IMR-90 (cell line): ENCODE results near the gene ZP3. TPM values are rescaled to one million over a fixed set of nuclear protein-coding genes. Genes with fewer than 3 reads are reported as not detected.

Experiments used
- ATAC-seq: fragments of 200-7000 bp; cut with Tn5 transposase; 2 replicates; pipeline ENCODE4 v1.9.1; 2020; ENCODE audit warnings: low read depth, mild to moderate bottlenecking, moderate library complexity
- BruUV-seq: library from RNA; stranded (reverse); fragments of 400-500 nt; replicated peaks from 2 replicates; lab custom pipeline; 2021; lab: Mats Ljungman, UMichigan
- CTCF ChIA-PET: fragments of 300-600 bp; formaldehyde crosslinking; extraction: SDS; loops from one replicate; lab custom pipeline; 2021; ENCODE audit warnings: antibody characterized with exemption; lab: Yijun Ruan, JAX
- POLR2A ChIA-PET: fragments of 300-600 bp; sonication (Branson Sonifier 250); formaldehyde crosslinking; loops from one replicate; lab custom pipeline; 2022; ENCODE audit warnings: antibody characterized with exemption; ENCODE audit not compliant: unreplicated experiment; lab: Charles Lee
- DNase-seq: peaks from one replicate; pipeline ENCODE4 v3.0.0; 2013
- H2AFZ ChIP-seq: replicated peaks from 2 replicates; pipeline ENCODE3; 2013; ENCODE audit warnings: low read length, mild to moderate bottlenecking; ENCODE audit not compliant: poor library complexity
- H2AK5ac ChIP-seq: 2 replicates; pipeline ENCODE4 v1.6.1; 2013; ENCODE audit warnings: low read depth, low read length, inconsistent platforms
- H2AK9ac ChIP-seq: replicated peaks from 2 replicates; pipeline ENCODE3; 2013; ENCODE audit warnings: mild to moderate bottlenecking, low read depth, low read length, moderate library complexity; ENCODE audit not compliant: poor library complexity
- H2BK120ac ChIP-seq: 2 replicates; pipeline ENCODE4 v1.6.1; 2013; ENCODE audit warnings: low read depth, low read length, inconsistent platforms
- H2BK15ac ChIP-seq: 3 replicates; pipeline ENCODE4 v1.6.1; 2013; ENCODE audit warnings: low read depth, low read length, inconsistent platforms
- H2BK20ac ChIP-seq: 2 replicates; pipeline ENCODE4 v1.6.1; 2013; ENCODE audit warnings: low read depth, mild to moderate bottlenecking, inconsistent platforms, low read length, moderate library complexity
- H2BK5ac ChIP-seq: 2 replicates; pipeline ENCODE4 v1.6.1; 2013; ENCODE audit warnings: mild to moderate bottlenecking, low read depth, low read length, inconsistent platforms; ENCODE audit not compliant: poor library complexity, severe bottlenecking
- H3K14ac ChIP-seq: replicated peaks from 2 replicates; pipeline ENCODE4 v1.6.1; 2013; ENCODE audit warnings: low read depth, low read length, inconsistent platforms
- H3K18ac ChIP-seq: 2 replicates; pipeline ENCODE4 v1.6.1; 2013; ENCODE audit warnings: low read depth, low read length, control low read depth
- H3K23ac ChIP-seq: 2 replicates; pipeline ENCODE4 v1.6.1; 2013; ENCODE audit warnings: low read depth, low read length, inconsistent platforms
- H3K27ac ChIP-seq: 2 replicates; pipeline ENCODE4 v1.5.1; 2013; ENCODE audit warnings: mild to moderate bottlenecking, control low read depth, low read length; ENCODE audit not compliant: insufficient read depth
- H3K27me3 ChIP-seq: 2 replicates; pipeline ENCODE4 v1.6.1; 2013; ENCODE audit warnings: low read length; ENCODE audit not compliant: control insufficient read depth, insufficient read depth
- H3K36me3 ChIP-seq: 2 replicates; pipeline ENCODE4 v1.6.1; 2013; ENCODE audit warnings: low read length, mixed read lengths; ENCODE audit not compliant: control insufficient read depth, insufficient read depth
- H3K4ac ChIP-seq: 2 replicates; pipeline ENCODE4 v1.6.1; 2013; ENCODE audit warnings: low read depth, low read length, inconsistent platforms
- H3K4me1 ChIP-seq: 2 replicates; pipeline ENCODE4 v1.6.1; 2013; ENCODE audit warnings: low read length, mixed read lengths; ENCODE audit not compliant: control insufficient read depth, insufficient read depth
- H3K4me2 ChIP-seq: 2 replicates; pipeline ENCODE4 v1.6.1; 2013; ENCODE audit warnings: low read depth, mild to moderate bottlenecking, control low read depth, low read length, moderate library complexity
- H3K4me3 ChIP-seq: 2 replicates; pipeline ENCODE4 v1.5.1; 2013; ENCODE audit warnings: low read depth, mild to moderate bottlenecking, control low read depth, low read length, moderate library complexity; ENCODE audit not compliant: insufficient read depth
- H3K56ac ChIP-seq: 2 replicates; pipeline ENCODE4 v1.6.1; 2013; ENCODE audit warnings: low read length, inconsistent platforms; ENCODE audit not compliant: insufficient read depth; ENCODE audit errors: extremely low read depth
- H3K79me1 ChIP-seq, 2 experiments: 2 replicates each; pipeline ENCODE4 v1.6.1; 2013; ENCODE audit warnings: low read length in 2 of 2, inconsistent platforms in 1 of 2, low read depth in 1 of 2
- H3K9ac ChIP-seq: 2 replicates; pipeline ENCODE4 v1.6.1; 2013; ENCODE audit warnings: low read depth, low read length, control low read depth
- H3K9me1 ChIP-seq: 2 replicates; pipeline ENCODE4 v1.6.1; 2013; ENCODE audit warnings: low read length, inconsistent platforms; ENCODE audit not compliant: insufficient read depth
- H3K9me3 ChIP-seq: 2 replicates; pipeline ENCODE4 v1.6.1; 2013; ENCODE audit warnings: low read length; ENCODE audit not compliant: control insufficient read depth, insufficient read depth
- H4K20me1 ChIP-seq: 2 replicates; pipeline ENCODE4 v1.6.1; 2013; ENCODE audit warnings: low read length, inconsistent platforms; ENCODE audit not compliant: insufficient read depth
- H4K5ac ChIP-seq: 2 replicates; pipeline ENCODE4 v1.6.1; 2013; ENCODE audit warnings: mild to moderate bottlenecking, low read depth, low read length, control low read depth
- H4K8ac ChIP-seq, 2 experiments: 2 replicates each; pipeline ENCODE4 v1.6.1; 2013; ENCODE audit warnings: low read depth in 2 of 2, low read length in 2 of 2, control low read depth in 1 of 2, inconsistent platforms in 1 of 2
- H4K91ac ChIP-seq: 2 replicates; pipeline ENCODE4 v1.6.1; 2013; ENCODE audit warnings: low read depth, low read length, inconsistent platforms; ENCODE audit not compliant: insufficient read depth
- CTCF ChIP-seq: conservative IDR thresholded peaks from 2 replicates; pipeline ENCODE4 v1.5.1; 2012; ENCODE audit warnings: mild to moderate bottlenecking, low read depth, low read length, improper control_type of control experiment
- NFE2L2 ChIP-seq: fragments of 150-350 bp; IDR thresholded peaks from 2 replicates; pipeline ENCODE4 v1.6.1; 2016; ENCODE audit warnings: low read depth, mild to moderate bottlenecking, low read length
- WGBS, 2 experiments: methylation state at CpG; one replicate each; pipeline versions ENCODE4 v1.1.5 to v1.1.7; 2013; ENCODE audit warnings: missing lambda C conversion rate in 2 of 2; ENCODE audit not compliant: insufficient read length in 1 of 2; ENCODE audit errors: extremely low coverage in 2 of 2; 5-methylcytosine and 5-hydroxymethylcytosine counted together
- dilution Hi-C: fragments of 300-500 bp; cut with HindIII; formaldehyde crosslinking; loops from one replicate; pipeline ENCODE4 v1.14.3; 2018; ENCODE audit warnings: low sequenced_read_pairs; ENCODE audit not compliant: unreplicated experiment
- in situ Hi-C: fragments of 300-500 bp; cut with MboI; formaldehyde crosslinking; loops from 3 replicates; pipeline ENCODE4 v1.14.3; 2019; ENCODE audit warnings: low sequenced_read_pairs, inconsistent platforms, mixed read lengths
- intact Hi-C: fragments of 100-400 bp; cut with micrococcal nuclease; formaldehyde crosslinking; loops from 2 replicates; pipeline ENCODE4 v1.10.0; 2022
- polyA plus RNA-seq, 3 experiments: library from polyadenylated mRNA; depleted of rRNA; stranded (reverse); fragments of >200 nt; gene quantifications; 2 replicates each; pipeline ENCODE4 v1.2.3, GENCODE V29; 2012; ENCODE audit warnings: low replicate concordance in 1 of 3
- total RNA-seq: library from RNA; depleted of rRNA; stranded (reverse); fragments of >200 nt; gene quantifications from 2 replicates; pipeline ENCODE4 v1.2.3, GENCODE V29; 2012

Gene ZP3
- total and polyA plus RNA-seq, 2 of the 4 experiments (the other 2 are of a cell fraction), result 0.54 to 0.67 TPM

- H3K4me2 ChIP-seq, result no peak overlapping the region
- in situ Hi-C loops, result no loop called here
- intact Hi-C loops, result no loop called here
- H2BK20ac ChIP-seq, result no peak overlapping the region
- H2BK15ac ChIP-seq, result no peak overlapping the region
- no peaks in the 10 kb centered on the region for H4K20me1 ChIP-seq
- no peak overlapping the region for H2AFZ ChIP-seq
- no peak overlapping the region for H3K4me3 ChIP-seq
- no peak overlapping the region for H4K5ac ChIP-seq
- ChIA-PET POLR2A (no interaction called here), CTCF (no interaction called here)
- no peak overlapping the region for H2AK5ac ChIP-seq
- H4K91ac ChIP-seq, result no peak overlapping the region
- dilution Hi-C loops, result no loop called here
- no peaks in the 10 kb centered on the region for H3K9me3 ChIP-seq
- H3K9me1 ChIP-seq, result peaks cover 20% of the 10 kb centered on the region; the same call in 1 of the 2 replicates
- no peak overlapping the region for H3K27ac ChIP-seq
- H3K23ac ChIP-seq, result no peak overlapping the region
- BruUV-seq, result no TSS peak
- no peak overlapping the region for H3K14ac ChIP-seq
- no peaks in the 10 kb centered on the region for H3K27me3 ChIP-seq
- H3K56ac ChIP-seq, result no peak overlapping the region
- H2BK5ac ChIP-seq, result no peak overlapping the region
- H4K8ac ChIP-seq, result no peak overlapping the region
- ATAC-seq, result no peak
- no CpG with 5 or more reads among the region's 7 CpGs for WGBS, 2 experiments
- no peak for DNase-seq
- H3K4me1 ChIP-seq, result peaks cover 11% of the 10 kb centered on the region
- H3K18ac ChIP-seq, result no peak overlapping the region
- H2BK120ac ChIP-seq, result no peak overlapping the region
- H3K79me1 ChIP-seq, result peaks cover 0 to 3% of the 10 kb centered on the region in 2 experiments; a peak in 1 of 4 replicates
- H3K36me3 ChIP-seq, result no peaks in the 10 kb centered on the region
- no peak for TF ChIP-seq NFE2L2
- 0 out of 2 replicates have a peak, but pooled peaks have one; percentile 12 for TF ChIP-seq CTCF
- H2AK9ac ChIP-seq, result no peak overlapping the region
- H3K9ac ChIP-seq, result no peak overlapping the region
- no peak overlapping the region for H3K4ac ChIP-seq
Observed at GRCh38 chr7:76381814-76382213, 42.9 kb upstream of the ZP3 start.
